KG1 (cell line): ENCODE measurements around the gene WAPL.

ENCODE experiments used
- DNase-seq: peaks from one replicate; lab custom pipeline; 2025; lab: John Stamatoyannopoulos, UW

The WAPL gene

DNA sequence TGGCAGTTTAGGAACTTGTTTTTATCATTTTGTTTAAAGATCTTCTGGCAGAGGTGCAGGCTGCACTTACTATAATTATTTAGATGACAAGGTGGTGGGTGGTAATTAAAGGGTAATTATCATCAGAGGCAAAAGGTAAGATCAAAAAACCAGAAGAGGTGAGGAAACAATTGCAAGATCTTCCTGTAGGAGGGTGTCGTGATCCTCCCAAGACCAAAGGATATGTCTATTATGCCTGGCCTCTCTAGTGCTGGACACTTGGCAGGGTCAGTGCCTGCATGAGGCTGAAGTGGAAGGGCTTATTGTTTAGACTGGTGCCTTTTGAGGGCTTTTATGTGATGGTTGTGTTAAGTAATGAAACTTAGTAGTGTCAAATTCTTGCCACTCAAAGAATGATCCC is 1.8 kb upstream of the WAPL start:
- DNase-seq, result no peak

DNA sequence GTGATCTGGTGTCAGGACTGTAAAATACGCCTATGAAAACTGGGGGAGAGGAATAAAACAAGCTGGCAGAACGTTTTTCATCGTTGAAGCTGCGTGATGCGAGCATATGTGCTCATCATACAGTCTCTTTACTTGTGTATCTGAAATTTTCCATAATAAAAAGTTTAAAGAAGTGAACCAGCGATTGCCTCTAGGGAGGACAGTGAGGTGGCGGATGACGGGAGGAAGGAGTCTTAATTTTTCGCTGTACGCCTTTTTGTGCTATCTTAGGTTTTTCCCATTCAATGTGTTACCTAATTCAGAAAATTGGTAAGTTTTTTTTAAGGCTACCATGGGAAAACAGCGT is 891 bp upstream of the WAPL start:
- no peak for DNase-seq

DNA sequence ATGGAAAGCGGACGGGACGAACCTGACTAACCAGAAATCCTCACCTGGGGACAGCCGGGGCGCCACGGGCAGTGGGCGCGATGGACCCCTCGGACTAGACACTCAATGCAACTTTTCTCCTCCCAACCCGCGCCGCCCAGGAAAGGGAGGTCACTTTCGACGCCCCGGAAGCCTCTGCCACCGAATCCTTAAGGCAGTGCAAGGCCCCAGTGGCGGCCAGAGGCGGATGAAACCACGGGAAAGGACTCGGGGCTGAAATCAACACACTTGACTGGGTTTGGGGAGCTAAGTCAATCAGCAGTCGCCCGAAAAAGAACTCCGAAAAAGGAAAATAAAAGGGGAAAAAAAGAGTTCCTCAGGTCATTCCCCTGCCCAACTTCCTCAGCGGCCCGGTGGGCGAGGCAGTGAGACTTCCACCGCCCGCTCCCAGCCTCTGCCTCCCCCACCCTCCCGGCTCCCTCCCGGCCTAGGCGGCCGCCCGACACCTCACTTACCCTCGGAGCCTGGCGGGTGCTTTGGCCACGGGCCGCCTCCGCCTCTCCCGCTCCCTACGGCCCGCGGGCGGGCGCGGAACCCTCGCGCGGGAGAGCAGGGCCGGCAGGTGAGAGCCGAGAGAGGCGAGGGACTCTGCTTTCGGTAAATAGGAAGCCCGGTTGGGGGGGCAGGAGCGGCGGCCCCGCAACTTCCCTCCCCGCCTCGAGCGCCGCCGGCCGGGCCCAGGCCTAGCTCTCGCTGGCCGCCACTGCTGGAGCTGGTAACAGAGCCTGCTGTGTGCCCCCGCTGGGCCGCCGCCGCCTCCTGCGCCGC is 518 bp downstream of the WAPL start:
- no peak for DNase-seq

DNA sequence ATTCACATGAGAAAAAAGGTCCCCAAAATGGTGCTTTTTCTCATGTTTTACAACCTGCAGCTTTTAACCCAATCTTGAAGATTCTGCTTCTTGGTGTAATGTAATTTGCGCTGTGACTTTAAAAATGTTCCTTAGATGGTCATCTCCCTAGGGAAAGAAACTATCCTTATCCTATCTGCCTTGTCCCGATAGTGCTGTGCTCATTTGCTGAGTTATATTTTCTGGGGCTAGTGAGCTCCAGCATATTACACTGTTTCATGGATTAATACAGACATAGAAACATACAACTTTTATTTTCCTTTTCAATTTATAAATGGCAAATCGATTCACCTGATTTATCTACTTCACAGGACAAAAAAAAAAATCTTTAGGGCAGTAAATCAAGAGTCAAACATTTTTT is 2.8 kb downstream of the WAPL start:
- no peak for DNase-seq

DNA sequence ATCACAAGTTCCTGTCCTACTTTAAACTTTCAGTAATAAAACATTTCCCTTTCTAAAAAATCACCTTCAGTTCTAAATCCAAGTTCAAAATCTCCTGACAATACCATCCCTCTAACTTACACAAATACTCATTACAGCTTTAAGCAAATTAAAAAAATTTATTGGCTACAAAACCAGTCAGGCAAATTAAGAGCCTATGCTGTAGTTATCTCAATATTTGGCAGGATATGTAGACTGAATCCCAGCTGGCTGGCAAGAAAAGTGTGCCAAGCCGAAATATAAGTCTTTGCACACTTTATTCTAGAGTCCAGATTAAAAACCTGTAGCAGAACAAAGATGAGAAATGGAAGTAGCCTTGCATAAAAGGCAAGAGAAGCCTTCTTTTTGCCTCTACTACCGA is 9.5 kb downstream of the WAPL start:
- no peak for DNase-seq

DNA sequence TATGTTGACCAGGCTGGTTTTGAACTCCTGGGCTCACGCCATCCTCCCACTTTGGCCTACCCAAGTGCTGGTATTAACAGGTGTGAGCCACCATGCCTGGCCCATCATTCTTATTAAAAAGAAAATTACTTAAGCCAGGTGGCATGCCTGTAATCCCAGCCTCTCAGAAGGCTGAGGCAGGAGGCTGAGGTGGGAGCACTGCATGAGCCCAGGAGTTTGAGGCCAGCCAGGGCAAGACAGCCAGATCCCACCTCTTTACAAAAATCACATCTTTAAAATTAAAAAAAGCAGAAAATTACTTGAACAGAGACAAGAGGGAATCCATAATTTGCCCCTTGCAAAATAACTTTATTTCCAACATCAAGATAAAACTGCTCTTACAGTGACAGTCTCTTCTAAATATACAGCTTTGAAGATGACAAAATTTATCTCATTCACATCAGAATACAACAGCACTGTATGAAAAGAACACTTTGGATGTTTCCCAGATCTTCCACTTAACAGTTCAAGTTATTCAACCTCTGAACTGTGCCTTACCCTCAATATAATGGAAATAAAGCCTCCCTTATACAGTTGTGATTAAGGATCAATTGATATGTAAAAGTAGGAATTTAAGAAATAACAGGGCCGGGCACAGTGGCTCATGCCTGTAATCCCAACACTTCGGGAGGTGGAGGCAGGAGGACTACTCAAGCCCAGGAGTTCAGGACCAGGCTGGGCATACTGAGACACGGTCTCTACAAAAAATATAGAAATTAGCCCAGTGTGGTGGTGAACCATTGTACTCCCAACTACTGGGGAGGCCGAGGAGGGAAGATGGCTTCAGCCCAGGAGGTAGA is 10.3 kb downstream of the WAPL start:
- DNase-seq, result no peak

DNA sequence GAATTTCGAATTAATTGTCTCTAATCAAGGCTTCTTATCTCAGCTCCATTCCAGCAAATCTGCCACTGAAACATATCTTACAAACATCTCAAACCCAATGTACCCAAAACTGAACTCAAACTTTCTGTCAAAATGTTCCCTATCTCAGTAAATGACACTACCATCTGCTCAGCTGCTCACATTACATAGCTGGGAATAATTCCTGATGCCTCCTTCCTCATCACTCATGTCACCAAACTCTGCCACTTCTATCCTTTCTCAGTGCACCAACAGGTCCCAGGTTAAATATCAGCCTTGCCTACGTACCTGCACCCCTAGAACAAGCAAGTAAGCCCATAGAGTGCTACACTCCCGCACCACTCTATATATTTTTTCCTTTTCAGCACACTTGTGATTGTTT is 12.4 kb downstream of the WAPL start:
- no peak for DNase-seq

DNA sequence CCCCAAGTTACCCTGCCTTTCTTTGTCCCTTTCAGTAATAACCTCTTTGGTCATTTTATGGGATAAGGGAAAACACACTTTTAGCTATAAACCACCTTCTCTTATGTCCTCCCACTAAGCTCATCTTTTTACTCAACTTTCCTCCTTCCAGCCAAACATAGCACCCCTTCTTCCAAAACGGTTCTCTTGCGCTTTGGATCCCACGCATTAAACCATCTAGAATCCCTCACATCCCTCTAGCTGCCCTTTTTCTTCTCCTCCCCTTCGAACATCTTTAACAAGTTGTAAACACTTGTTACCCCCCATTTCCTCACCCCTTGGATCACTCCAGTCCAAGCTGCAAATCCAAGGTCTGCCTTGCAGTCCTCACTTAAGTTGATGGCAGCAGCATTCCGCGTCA is 13.4 kb downstream of the WAPL start:
- DNase-seq, result no peak

DNA sequence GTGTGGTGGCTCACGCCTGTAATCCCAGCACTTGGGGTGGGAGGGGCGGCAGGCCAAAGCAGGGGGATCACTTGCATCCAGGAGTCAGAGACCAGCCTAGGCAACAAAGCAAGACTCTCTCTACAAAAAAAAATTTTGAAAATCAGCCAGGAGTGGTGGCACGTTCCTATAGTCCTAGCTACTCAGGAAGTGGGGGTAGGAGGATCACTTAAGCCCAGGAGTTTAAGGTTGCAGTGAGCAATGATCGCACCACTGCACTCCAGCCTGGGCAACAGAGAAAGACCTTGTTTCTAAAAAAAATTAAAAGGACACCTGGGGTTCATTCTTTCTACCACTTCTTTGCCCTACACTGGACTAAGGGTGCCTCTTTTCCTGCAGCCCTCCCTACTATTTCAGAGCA is 15.1 kb downstream of the WAPL start:
- no peak for DNase-seq

DNA sequence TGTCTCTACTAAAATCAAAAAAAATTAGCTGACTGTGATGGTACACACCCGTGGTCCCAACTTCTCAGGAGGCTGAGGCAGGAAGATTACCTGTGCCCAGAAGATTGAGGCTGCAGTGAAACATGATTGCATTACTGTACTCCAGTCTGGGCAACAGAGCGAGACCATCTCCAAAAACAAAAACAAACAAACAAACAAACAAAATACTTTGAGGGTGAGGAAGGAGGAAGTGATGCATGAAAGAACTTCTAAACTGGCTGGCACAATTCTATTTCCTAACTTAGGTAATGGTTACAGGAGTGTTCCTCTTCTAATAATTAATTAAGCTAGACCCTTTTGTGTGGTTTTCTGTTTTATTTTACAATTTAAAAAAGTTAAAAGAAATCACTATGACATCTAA is 15.5 kb downstream of the WAPL start:
- DNase-seq, result no peak

DNA sequence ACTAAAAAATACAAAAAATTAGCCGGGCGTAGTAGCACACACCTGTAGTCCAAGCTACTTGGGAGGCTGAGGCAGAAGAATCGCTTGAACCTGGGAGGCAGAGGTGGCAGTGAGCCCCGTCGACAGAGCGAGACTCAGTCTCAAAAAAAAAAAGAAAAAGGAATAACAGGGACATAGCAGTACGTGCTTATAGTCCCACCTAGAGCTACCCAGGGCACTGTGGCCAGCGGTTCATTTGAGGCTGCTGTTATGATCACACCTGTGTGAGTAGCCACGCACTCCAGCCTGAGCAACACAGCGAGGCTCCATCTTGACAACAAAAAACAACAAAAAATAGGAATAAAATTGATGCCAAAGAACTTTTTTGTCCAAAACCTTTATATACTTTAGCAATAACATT is 17.1 kb downstream of the WAPL start:
- no peak for DNase-seq

DNA sequence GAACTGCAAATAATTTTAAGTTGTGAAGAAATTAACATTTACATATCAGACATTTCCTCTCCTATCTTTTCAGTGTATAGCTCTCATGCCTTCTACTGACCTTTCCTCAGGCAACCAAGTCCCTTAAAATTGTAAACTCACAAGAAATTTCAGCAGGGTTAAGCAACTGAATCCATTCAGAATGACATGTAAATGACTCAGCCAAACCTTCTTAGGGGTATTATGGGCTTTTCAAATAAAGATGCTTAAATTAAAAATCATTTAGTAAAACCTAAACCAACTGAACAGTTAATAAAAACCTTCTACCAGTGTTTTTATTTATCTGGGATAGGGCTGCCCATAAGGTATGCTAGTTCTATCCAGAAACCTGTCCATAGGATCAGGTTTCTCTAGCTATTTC is 20.7 kb downstream of the WAPL start:
- DNase-seq, result no peak

DNA sequence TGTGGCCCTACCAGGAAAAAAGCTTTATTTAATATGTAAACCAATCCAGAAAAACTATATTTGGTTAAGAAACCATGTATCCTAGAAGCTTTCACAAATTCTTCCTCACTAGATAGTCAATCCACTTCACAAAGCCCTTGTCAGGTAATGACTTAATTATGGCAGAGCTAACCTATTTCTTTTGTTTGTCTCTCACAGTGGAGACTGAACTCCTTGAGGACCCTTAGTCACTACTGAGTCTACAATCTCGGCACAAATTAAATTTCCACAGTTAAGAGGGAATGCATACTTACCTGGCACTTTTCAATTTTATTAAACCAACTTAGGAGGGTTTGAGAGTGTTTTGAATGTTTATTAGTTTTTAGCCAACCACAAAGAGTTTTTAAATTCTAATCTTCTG is 23.0 kb downstream of the WAPL start:
- no peak for DNase-seq

DNA sequence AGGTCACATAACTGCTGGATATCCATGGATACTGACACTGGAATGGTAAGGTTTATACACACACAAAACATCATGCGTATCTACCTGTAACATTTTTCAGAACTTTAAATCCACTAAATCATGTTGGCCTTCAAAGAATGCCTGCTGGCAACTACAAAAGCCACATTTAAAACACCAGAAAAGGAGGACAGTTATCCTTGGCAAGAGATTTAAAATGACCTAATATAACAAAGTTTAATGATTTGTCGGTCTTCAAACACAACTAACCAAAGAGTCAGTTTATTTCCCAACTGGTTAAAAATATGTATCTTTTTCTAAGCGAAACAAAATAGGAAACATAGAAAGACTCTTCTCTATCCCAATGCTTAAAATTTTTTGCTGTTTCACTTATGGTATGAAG is 24.0 kb downstream of the WAPL start:
- no peak for DNase-seq

DNA sequence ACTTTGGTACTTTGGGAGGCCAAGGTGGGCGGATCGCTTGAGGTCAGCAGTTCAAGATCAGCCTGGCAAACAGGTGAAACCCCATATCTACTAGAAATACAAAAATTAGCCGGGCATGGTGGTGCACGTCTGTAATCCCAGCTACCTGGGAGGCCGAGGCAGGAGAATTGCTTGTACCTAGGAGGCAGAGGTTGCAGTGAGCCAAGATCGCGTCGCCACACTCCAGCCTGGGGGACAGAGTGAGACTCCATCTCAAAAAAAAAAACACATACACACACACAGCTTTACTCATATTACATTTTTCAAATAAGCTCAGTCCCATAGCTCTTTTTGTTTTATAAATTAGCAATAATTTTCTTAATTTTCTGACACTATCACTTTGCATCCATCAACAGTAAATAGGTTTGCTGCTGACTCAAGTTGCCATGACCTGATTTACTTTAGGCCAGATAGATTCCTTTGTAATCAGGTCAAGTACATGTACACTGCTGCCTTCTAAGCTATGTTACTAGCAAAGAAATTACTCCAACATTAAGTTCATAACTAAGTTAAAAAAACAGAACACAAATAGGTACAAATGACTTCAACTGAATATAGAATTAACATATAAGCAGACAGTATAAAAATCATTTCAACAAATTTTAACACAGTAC is 31.5 kb downstream of the WAPL start:
- no peak for DNase-seq

DNA sequence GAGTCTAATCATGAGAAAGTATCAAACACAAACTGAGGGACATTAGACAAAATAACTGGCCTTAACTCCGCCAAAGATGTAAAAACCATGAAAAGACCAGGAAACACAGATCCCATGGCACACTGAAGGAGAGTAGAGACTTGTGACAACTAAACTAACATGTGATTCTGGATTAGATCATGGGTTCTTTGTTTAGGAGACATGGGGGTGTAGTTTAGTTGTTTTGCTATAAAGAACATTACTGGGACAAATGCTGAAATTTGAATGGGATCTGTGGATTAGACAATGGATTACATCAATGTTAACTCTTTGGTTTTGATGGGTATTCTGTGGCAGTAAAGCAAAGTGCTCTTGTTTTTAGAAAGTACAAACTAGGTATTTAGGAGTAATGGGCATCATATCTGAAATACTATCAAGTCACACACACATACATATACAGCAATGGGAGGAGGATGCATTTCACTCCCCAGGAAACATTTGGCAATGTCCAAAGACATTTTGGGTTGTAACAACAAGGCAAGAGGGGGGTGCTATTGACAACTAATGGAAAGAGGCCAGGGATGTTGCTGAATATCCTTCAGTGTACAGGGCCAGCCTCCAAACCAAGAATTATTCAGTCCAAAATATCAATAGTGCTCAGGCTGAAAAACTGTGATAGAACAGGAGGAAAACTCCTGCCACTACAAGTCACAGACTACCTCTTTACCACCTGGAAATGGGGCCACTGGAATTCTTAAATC is 32.4 kb downstream of the WAPL start:
- no peak for DNase-seq

DNA sequence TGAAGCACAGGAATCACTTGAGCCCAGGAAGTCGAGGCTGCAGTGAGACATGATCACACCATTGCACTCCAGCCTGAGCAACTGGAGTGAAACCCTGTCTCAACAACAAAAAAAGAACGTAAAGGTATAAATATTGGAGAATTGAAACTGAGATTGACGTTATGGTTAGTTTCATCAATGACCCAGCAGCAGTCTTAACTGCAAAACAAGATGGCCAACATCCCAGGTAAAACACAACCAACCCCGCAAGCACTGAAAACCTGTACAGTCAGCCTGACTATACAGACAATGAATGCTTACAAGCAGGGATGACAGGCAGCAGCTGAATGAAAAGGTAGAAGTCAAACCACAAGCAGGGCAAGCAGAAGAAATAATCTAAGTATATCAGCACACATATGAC is 34.7 kb downstream of the WAPL start:
- no peak for DNase-seq

DNA sequence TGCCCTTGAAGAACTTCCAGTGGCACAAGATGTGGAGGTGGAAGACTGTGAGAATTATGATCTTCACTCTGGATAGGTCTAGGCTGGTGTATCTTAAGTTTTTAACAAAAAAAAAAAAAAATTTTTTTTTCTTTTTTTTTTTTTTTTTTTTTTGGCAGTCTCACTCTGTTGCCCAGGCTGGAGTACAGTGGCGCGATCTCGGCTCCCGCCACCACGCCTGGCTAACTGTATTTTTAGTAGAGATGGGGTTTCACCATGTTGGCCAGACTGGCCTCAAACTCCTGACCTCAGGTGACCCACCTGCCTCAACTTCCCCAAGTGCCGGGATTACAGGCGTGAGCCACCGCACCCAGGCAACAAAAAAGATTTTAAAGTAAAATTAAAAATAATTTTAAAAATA is 37.9 kb downstream of the WAPL start:
- no peak for DNase-seq

DNA sequence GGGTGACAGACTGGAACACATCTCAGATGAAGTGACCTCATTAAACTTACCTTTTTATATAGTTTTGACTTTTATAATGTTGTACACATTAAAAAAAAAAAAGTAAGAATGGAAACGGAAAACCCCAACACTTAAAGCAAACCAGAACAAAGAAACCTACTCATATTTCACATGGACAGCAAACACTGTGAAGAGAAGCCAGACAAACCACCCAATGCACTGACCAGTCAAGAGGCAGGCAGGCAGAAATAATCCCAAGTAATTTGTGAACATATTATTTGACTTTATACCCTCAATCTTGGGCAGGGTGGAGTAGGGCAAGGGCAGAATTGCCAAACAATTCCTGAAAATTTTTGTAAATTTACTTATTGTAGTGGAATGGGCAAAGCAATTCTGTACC is 39.8 kb downstream of the WAPL start:
- DNase-seq, result no peak

DNA sequence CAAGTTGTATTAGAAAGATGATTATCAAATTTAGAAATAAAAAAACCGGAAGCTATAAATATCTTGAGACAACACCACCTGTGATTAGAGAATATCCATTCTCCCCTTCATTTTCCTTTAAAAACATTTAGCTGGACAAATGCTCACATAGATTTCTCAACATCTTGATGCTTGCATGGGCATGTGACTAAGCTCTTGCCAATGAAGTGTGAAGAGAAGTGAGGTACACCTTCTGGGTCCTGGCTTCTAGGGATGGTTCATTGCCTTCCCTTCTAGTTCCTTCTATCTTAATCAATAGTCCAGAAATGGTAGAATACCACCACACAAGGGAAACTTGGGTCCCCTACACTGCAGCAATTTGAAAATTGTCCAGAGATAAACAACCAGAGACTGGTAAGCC is 41.0 kb downstream of the WAPL start:
- DNase-seq, result no peak

DNA sequence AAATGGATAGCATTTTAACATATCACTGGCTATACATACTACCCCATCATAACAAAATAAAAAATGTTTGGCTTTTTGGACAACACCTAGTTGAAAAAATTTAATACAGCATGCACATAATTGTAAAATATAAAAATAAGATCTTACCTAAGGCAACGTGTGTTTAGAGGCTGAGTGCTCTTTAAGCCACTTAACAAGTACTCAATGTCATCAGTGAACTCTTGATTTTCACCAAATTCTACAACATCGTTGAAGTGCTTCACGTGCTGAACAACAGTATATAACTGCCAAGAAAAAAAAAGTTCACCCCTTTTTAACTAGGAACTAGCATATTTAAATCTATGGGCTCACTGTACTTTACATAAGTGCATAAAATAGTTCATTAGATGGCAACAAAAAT is 49.5 kb downstream of the WAPL start:
- DNase-seq, result no peak

DNA sequence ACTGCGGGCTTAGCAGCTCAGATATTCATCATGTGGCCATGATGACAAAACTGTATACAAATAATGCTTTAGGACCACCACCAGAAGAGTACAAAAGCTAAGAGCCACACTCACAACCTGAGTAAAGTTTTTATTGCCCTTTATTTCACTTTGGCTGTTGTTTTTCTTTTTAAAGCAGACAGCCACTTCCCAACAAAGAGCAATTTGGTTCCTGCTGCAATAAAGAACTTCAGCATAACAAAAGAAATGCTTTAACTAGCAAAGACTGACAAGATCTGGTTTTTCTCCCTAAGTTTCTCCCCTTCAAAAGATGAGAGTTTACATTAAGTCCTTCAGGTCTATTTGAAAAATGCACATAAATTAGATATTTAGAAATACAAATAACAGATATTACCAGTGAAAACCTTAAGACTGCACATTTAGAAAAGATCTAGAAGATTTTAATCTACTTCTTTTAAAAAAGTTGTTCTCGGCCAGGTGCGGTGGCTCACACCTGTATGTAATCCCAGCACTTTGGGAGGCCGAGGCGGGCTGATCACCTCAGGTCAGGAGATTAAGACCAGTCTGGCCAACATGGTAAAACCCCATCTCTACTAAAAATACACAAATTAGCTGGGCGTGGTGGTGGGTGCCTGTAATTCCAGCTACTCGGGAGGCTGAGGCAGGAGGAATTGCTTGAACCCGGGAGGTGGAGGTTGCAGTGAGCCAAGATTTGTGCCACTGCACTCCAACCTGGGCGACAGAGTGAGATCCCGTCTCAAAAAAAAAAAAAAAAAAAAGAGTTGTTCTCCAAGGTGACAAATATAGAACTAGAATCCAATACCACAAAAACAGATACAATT is 59.4 kb downstream of the WAPL start:
- no peak for DNase-seq
